ENCODE data around the gene BCDIN3D. TPM values are rescaled to one million over a fixed set of nuclear protein-coding genes. Genes with fewer than 3 reads are reported as not detected.

Gene BCDIN3D, protein sequence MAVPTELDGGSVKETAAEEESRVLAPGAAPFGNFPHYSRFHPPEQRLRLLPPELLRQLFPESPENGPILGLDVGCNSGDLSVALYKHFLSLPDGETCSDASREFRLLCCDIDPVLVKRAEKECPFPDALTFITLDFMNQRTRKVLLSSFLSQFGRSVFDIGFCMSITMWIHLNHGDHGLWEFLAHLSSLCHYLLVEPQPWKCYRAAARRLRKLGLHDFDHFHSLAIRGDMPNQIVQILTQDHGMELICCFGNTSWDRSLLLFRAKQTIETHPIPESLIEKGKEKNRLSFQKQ
- 2.0 and 3.3 TPM in 2 replicates for total RNA-seq

GRCh38 chr12:49842519-49843352 lies at the start of gene BCDIN3D:
Gene BCDIN3D, minus strand, starts transcription at chr12:49843106. Its CDS starts 19 bp downstream, at chr12:49843087.

GRCh38 chr12:49828133-49829091 lies 14.5 kb downstream of the BCDIN3D start, which contains the start of gene NCKAP5L:
Gene NCKAP5L, minus strand, starts transcription at chr12:49828413. Its CDS starts 24,369 bp downstream, at chr12:49804044.

Other genes with a start within 250 kb of the BCDIN3D start
- gene FAM186B, start 237.5 kb downstream of the BCDIN3D start, total RNA-seq, result 0.37 and 0.53 TPM in 2 replicates
- gene PRPF40B, start 219.5 kb downstream of the BCDIN3D start, total RNA-seq, result 15.0 and 15.5 TPM in 2 replicates
- 29.2 and 38.6 TPM in 2 replicates for gene FMNL3, start 135.7 kb downstream of the BCDIN3D start, total RNA-seq
- 369 and 388 TPM in 2 replicates for gene TMBIM6, start 101.5 kb downstream of the BCDIN3D start, total RNA-seq
- gene NCKAP5L, start 14.7 kb downstream of the BCDIN3D start, total RNA-seq, result 10.3 and 12.8 TPM in 2 replicates
- gene FAIM2, start 60.8 kb upstream of the BCDIN3D start, total RNA-seq, result 0.81 and 2.0 TPM in 2 replicates
- not detected in 2 replicates for gene AQP2, start 107.6 kb upstream of the BCDIN3D start, total RNA-seq
- 0.19 and 0.26 TPM in 2 replicates for gene AQP5, start 118.8 kb upstream of the BCDIN3D start, total RNA-seq
- gene AQP6, start 129.8 kb upstream of the BCDIN3D start, total RNA-seq, result 0.12 and 0.13 TPM in 2 replicates
- gene RACGAP1, start 182.4 kb upstream of the BCDIN3D start, total RNA-seq, result 58.3 and 78.9 TPM in 2 replicates
- 1.3 and 1.4 TPM in 2 replicates for gene ASIC1, start 214.5 kb upstream of the BCDIN3D start, total RNA-seq
- 21.8 and 27.8 TPM in 2 replicates for gene SMARCD1, start 242.2 kb upstream of the BCDIN3D start, total RNA-seq

Data from aortic smooth muscle cell (primary cell).